ENCODE measurements around the gene CBLN1. TPM values are rescaled to one million over a fixed set of nuclear protein-coding genes. Genes with fewer than 3 reads are reported as not detected.

The CBLN1 gene
- polyA plus RNA-seq (ENCODE audit: insufficient read length in 4 of 4): under 1 TPM; 0.17 to 0.54 (median 0.33) TPM

GRCh38 chr16:49281480-49281842 is at the start of gene CBLN1:
Gene CBLN1 (minus strand): TSS chr16:49281838. CDS start chr16:49281465, 373 bp downstream.
- DNase-seq (ENCODE audit: low read depth in 4 of 4, low spot score in 2 of 4): no peak

DNA sequence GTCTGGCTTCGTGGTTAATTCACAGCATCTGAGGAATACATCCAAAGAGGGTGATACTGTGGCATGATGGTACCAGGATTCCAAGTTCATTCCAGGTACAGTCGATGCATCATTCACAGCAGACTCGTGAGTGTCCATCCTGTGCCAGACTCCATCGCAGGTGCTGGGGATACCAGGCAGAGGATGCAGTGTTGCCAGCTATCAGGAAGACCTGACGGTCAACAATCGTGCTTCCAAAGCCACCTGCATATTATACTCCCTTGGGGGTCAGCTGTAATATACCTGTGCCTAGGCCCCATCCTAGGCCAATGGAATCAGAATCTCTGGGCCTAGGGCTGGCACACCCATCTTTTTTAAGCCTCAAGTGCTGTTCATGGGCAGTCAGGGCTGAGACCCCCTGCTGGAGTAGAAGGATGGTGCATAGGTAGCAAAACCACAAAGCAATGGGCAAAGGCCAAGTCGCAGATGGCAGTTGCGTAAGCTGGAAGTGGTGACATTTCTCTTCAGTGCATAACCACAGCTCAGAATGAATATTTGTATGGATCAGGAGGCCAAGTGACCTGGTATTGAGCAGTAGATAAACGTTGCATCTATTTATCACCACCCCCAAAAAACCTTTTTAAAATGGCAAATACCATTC is 49.0 kb upstream of the CBLN1 start:
- DNase-seq (ENCODE audit: low read depth in 4 of 4, low spot score in 2 of 4): no peak

DNA sequence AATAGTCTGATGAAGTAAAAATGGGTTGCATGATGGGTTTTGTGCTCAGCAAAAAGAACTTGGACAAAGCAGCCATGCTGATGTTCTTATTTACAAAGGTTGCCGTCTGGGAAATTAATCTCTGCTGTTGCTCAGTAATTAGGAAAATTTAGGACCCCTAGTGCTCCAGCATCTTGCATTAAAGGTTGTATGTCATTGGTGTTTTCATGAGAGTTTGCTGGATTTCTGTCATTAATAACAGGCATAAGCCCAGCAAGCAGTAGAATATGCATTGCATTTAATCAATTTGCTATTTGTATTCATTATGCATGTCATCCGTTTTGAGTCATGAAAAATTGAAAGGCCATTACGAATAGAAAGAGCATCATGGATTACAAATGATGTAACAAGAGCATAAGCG is 46.7 kb upstream of the CBLN1 start:
- no peak for DNase-seq (ENCODE audit: low read depth in 4 of 4, low spot score in 2 of 4)

DNA sequence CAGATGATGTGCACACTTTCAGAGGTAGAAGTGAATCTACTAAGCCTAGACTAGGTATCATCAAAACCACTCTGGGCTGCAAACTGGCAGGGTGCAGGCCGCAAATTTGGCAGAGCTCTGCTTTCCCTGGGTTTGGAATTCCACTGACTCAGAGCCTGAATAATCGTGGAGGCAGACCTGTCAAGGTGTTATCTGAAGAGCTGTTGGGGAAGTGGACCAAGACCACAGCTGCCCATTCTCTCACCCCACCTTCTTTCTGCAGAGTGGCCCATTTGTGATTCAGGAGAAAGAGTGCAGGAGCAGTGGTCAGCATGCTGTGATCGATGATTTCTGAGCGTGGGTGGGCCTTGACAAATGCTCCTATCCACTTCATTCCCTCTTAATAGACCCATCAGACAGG is 45.8 kb upstream of the CBLN1 start:
- no peak for DNase-seq (ENCODE audit: low read depth in 4 of 4, low spot score in 2 of 4)

- DNase-seq (ENCODE audit: low read depth in 4 of 4, low spot score in 2 of 4): no peak
Observed at GRCh38 chr16:49324703-49325102, 43.1 kb upstream of the CBLN1 start.

DNA sequence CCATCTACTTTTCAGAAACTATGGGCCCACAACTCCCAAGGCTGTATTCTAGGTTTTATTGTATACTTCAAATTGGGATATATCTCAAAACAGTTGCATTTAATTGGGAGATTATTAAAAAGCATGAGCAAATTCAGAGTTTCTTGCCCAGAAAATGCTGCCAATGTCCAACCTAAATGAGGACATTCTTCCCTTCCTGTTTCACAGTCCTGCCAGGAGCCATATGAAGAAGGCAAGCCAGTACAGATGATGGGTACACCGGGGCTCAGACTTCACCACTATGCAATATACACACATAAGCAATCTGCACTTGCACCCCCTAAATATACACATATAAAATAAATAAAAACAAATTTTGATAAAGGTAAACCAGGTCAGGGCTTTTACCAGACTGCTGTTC is 34.0 kb upstream of the CBLN1 start:
- DNase-seq (ENCODE audit: low read depth in 4 of 4, low spot score in 2 of 4): no peak

DNA sequence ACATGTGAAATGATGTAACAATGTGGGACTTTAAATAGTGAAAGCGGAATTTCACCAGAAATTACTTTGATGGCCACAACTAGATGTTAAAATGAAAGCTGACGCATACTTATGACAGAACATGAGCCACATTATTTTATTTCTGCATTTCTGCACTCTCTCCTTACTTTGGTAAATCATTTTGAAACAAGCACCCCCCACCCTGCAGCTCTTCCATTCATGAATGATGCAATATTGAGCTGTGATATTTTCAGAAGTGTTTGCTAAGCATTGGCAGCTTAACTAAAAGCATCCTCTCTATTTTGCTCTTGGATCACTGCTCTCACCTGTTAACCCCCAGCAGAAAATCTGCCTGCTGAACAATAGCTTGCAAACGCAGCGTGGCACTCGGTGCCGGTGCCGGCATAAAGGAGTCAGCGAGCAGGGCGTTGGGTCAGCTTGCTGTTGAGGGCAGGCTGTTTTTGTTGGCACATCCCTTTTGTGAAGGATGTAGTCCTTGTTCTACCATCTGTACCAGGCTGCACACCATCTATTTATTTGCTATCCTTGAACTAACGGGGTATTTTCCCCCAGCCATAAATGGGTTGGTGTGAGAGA is 30.8 kb upstream of the CBLN1 start:
- DNase-seq (ENCODE audit: low read depth in 4 of 4, low spot score in 2 of 4): no peak

GRCh38 chr16:49311823-49312222 is 30.2 kb upstream of the CBLN1 start:
- DNase-seq (ENCODE audit: low read depth in 4 of 4, low spot score in 2 of 4): no peak

- no peak for DNase-seq (ENCODE audit: low read depth in 4 of 4, low spot score in 2 of 4)
Observed at GRCh38 chr16:49307176-49307575, 25.5 kb upstream of the CBLN1 start.

DNA sequence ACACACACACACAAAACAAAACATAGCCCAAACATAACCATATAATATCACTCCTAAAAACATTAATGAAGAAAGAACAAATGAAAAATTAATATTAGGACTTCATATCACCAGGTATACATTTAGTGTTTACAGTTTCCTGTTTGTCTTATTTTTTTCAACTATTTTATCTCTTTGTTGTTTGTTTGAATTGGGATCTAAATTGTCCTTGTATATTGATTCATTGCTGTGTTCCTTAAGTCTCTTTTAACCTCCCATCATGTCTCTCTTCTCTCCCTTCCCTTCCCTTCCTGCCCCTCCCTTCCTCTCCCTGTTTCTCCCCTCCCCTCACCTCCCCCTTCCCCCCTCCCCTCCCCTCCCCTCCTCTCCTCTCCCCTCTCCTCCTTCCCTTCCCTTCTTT is 23.8 kb upstream of the CBLN1 start:
- DNase-seq (ENCODE audit: low read depth in 4 of 4, low spot score in 2 of 4): no peak

DNA sequence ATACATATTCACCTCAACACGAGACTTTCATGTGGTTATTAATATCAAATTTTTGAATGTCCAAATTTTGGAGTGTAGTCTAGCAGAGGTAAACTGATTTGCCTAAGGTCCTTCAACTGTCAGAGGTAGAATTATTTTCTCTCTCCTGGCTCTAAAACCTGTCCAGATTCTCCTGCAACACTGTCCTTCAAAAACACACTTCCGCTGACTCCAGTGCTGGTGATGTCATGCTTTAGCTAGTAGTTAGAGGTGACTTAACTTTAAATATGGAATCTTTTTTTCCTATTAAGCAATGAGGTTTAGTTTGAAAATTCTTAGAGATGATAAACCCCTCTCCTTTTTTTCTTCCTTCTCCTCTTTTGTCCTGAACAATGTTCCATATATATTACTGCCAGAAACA is 10.8 kb upstream of the CBLN1 start:
- DNase-seq (ENCODE audit: low read depth in 4 of 4, low spot score in 2 of 4): no peak

- DNase-seq (ENCODE audit: low read depth in 4 of 4, low spot score in 2 of 4): no peak
Observed at GRCh38 chr16:49287572-49287971, 5.9 kb upstream of the CBLN1 start.

GRCh38 chr16:49284962-49285361 is 3.3 kb upstream of the CBLN1 start:
- no peak for DNase-seq (ENCODE audit: low read depth in 4 of 4, low spot score in 2 of 4)

DNA sequence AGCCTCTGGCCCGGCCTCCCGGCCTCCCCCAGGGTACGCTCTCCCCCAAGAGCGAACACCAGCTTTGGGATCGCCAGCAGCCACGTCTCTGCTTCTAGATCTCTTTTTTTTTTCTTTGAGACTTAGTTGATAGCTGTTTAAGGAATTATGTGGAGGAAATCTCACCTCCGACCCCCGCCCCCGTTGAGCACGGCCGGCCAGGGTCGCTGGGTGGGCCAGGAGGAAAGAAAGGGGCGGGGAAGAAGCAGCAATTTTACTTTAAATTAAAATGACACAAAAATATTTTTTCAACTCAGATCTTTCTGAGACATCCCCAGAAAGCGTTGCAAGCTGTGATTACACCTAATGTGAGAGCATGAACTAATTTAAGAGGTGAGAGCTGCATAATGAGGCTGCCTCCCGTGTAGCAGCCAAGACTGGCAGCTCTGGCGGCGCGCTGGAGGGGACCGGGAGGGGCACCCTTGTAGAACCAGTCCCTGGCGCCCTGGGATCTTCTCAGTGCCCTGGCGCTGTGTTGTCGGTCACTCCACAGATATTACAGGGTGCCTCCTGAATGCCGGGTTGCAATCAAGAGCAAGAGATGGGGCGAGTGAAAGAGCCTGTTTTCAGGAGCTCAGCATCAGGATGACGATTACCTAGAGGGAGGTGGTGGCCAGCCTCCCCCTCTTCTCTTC is 1.9 kb upstream of the CBLN1 start:
- DNase-seq (ENCODE audit: low read depth in 4 of 4, low spot score in 2 of 4): no peak

- DNase-seq (ENCODE audit: low read depth in 4 of 4, low spot score in 2 of 4): no peak
Observed at GRCh38 chr16:49282690-49283375, 1.2 kb upstream of the CBLN1 start.

GRCh38 chr16:49281843-49282642 is 405 bp upstream of the CBLN1 start:
- peak; percentile 62 to 77 (median 71) for DNase-seq (ENCODE audit: low read depth in 4 of 4, low spot score in 2 of 4)

GRCh38 chr16:49280841-49281371 is 732 bp downstream of the CBLN1 start:
- DNase-seq (ENCODE audit: low read depth in 4 of 4, low spot score in 2 of 4): no peak

GRCh38 chr16:49280105-49280741 is 1.4 kb downstream of the CBLN1 start:
- no peak for DNase-seq (ENCODE audit: low read depth in 4 of 4, low spot score in 2 of 4)

- no peak for DNase-seq (ENCODE audit: low read depth in 4 of 4, low spot score in 2 of 4)
Observed at GRCh38 chr16:49278944-49279725, 2.5 kb downstream of the CBLN1 start.

DNA sequence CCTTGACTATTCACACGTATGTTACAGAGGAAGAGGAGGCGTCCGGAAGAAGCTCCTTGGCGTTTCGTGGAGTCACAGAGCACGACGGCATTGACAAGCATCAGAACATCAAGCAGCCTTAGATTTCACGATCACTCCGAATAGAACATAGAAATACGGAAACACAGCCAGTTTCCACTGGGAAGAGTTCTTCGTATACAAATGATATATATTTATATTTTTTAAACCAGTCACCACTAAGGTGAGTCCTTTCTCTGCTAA is 3.1 kb downstream of the CBLN1 start:
- no peak for DNase-seq (ENCODE audit: low read depth in 4 of 4, low spot score in 2 of 4)

Data from left renal cortex interstitium (tissue), 4 donors.